Measurements from ENCODE around the gene PACSIN1. TPM values are rescaled to one million over a fixed set of nuclear protein-coding genes. Genes with fewer than 3 reads are reported as not detected.

The PACSIN1 gene
- total RNA-seq, 1 donor from 2014 or later: not detected

DNA sequence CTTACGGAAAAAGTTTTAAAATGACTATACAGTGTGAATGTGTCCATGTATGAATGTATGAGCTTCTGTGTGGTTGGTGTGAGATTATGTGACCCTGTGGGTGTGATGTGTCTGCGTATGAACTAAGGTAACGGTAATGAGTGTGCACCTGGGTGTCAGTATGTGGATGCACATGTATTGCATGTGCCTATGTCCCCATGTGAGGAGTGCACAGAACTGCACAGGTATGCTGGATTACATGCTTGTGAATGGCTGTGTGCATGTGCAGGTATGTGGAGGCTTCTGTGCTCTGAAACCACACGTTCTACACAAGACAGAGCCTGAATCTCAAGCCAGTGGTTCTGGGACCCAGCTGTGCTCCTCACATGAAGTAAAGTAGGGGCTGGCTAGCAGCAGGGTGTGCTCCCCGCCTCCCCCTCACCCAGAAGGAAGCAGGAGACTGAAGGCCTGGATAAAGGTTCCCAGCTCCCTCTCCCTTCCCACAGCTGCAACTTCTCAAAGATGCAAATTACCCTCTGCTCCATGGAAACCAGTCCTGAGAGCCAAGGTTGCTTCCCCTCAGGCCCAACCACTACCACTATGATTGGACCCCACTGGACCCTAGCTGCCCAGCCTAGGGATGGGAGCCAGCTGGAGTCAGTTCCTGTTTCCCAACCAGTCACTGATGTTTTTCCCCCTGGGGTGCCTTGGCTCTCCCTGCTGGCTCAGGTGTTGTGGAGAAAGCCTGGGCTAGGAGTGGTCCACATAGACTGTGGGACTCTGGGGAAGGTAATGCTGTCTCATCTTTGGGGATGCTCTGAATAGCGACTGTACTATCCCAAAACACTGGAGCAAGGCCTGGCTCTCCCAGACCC lies 115.1 kb downstream of the PACSIN1 start:
- no peak for DNase-seq (ENCODE audit: extremely low spot score, unreplicated experiment)
- Mint-ChIP-seq H3K4me3 (ENCODE audit: unreplicated experiment) (no peak overlapping the region), H3K4me1 (ENCODE audit: unreplicated experiment) (peaks cover 7% of the 10 kb centered on the region), H3K27me3 (ENCODE audit: unreplicated experiment) (no peaks in the 10 kb centered on the region), H3K27ac (ENCODE audit: unreplicated experiment) (no peak overlapping the region), H3K9me3 (ENCODE audit: unreplicated experiment) (no peaks in the 10 kb centered on the region), H3K36me3 (ENCODE audit: unreplicated experiment) (peaks cover 2% of the 10 kb centered on the region)
- TF ChIP-seq, protein P1, sequence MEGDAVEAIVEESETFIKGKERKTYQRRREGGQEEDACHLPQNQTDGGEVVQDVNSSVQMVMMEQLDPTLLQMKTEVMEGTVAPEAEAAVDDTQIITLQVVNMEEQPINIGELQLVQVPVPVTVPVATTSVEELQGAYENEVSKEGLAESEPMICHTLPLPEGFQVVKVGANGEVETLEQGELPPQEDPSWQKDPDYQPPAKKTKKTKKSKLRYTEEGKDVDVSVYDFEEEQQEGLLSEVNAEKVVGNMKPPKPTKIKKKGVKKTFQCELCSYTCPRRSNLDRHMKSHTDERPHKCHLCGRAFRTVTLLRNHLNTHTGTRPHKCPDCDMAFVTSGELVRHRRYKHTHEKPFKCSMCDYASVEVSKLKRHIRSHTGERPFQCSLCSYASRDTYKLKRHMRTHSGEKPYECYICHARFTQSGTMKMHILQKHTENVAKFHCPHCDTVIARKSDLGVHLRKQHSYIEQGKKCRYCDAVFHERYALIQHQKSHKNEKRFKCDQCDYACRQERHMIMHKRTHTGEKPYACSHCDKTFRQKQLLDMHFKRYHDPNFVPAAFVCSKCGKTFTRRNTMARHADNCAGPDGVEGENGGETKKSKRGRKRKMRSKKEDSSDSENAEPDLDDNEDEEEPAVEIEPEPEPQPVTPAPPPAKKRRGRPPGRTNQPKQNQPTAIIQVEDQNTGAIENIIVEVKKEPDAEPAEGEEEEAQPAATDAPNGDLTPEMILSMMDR (IDR thresholded peaks at IDR 0.05): no peak

- H3K4me3 Mint-ChIP-seq (ENCODE audit: unreplicated experiment): no peak overlapping the region
- no peaks in the 10 kb centered on the region for H3K27me3 Mint-ChIP-seq (ENCODE audit: unreplicated experiment)
- H3K4me1 Mint-ChIP-seq (ENCODE audit: unreplicated experiment): peaks cover 6% of the 10 kb centered on the region
- H3K36me3 Mint-ChIP-seq (ENCODE audit: unreplicated experiment): peaks cover 2% of the 10 kb centered on the region
- DNase-seq (ENCODE audit: extremely low spot score, unreplicated experiment): no peak
- TF ChIP-seq, protein P1 (IDR thresholded peaks at IDR 0.05): no peak
- no peaks in the 10 kb centered on the region for H3K9me3 Mint-ChIP-seq (ENCODE audit: unreplicated experiment)
- no peak overlapping the region for H3K27ac Mint-ChIP-seq (ENCODE audit: unreplicated experiment)
Observed at GRCh38 chr6:34581561-34581920, 115.7 kb downstream of the PACSIN1 start.

- DNase-seq (ENCODE audit: extremely low spot score, unreplicated experiment): no peak
- Mint-ChIP-seq H3K27me3 (ENCODE audit: unreplicated experiment) (no peaks in the 10 kb centered on the region), H3K9me3 (ENCODE audit: unreplicated experiment) (no peaks in the 10 kb centered on the region), H3K4me1 (ENCODE audit: unreplicated experiment) (peaks cover 5% of the 10 kb centered on the region), H3K27ac (ENCODE audit: unreplicated experiment) (no peak overlapping the region), H3K4me3 (ENCODE audit: unreplicated experiment) (no peak overlapping the region), H3K36me3 (ENCODE audit: unreplicated experiment) (peaks cover 2% of the 10 kb centered on the region)
- TF ChIP-seq, protein P1 (IDR thresholded peaks at IDR 0.05): no peak
Observed at GRCh38 chr6:34583461-34583860, 117.6 kb downstream of the PACSIN1 start.

DNA sequence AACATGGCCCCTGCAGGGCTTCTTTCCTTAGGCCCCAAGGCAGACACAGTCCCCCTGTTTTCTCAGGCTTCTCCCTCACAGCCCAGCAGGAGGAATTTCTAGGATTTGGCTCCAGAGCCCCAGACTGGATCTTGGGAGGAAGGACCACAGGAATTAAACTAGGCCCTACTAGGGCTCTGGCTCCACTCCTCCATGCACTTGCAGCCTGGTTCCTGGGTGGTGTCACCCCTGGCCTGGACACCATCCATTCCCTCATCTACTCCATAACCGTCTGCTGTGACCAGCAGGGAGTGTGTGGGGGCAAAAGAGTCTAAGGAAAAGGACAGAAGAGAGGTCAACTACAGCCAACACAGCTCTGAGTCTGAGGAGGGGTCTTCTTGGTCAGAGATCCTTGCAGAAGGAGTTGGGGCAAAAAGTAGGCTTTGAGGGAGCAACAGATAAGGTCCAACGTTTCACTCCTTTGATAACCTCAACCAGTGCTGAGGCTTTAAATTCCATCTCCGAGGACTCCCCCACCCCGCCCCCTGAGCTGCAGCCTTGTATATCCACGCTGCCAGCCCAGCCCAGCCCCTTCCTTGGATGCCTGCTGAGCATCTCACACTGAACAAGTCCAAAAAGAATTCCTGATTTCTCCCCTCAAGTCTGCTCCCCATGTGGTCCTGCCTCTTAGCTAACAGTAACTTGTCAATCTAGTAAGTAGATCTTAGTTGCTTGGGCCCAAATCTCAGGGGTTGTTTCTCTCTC lies 118.2 kb downstream of the PACSIN1 start:
- peaks cover 5% of the 10 kb centered on the region for H3K36me3 Mint-ChIP-seq (ENCODE audit: unreplicated experiment)
- no peak for DNase-seq (ENCODE audit: extremely low spot score, unreplicated experiment)
- H3K4me3 Mint-ChIP-seq (ENCODE audit: unreplicated experiment): no peak overlapping the region
- TF ChIP-seq, protein P1 (IDR thresholded peaks at IDR 0.05): no peak
- peaks cover 5% of the 10 kb centered on the region for H3K4me1 Mint-ChIP-seq (ENCODE audit: unreplicated experiment)
- no peaks in the 10 kb centered on the region for H3K9me3 Mint-ChIP-seq (ENCODE audit: unreplicated experiment)
- H3K27ac Mint-ChIP-seq (ENCODE audit: unreplicated experiment): no peak overlapping the region
- no peaks in the 10 kb centered on the region for H3K27me3 Mint-ChIP-seq (ENCODE audit: unreplicated experiment)

GRCh38 chr6:34584694-34585093 lies 118.8 kb downstream of the PACSIN1 start:
- H3K4me1 Mint-ChIP-seq (ENCODE audit: unreplicated experiment): peaks cover 5% of the 10 kb centered on the region
- peaks cover 10% of the 10 kb centered on the region for H3K36me3 Mint-ChIP-seq (ENCODE audit: unreplicated experiment)
- no peak for DNase-seq (ENCODE audit: extremely low spot score, unreplicated experiment)
- H3K9me3 Mint-ChIP-seq (ENCODE audit: unreplicated experiment): no peaks in the 10 kb centered on the region
- no peak overlapping the region for H3K27ac Mint-ChIP-seq (ENCODE audit: unreplicated experiment)
- no peak overlapping the region for H3K4me3 Mint-ChIP-seq (ENCODE audit: unreplicated experiment)
- H3K27me3 Mint-ChIP-seq (ENCODE audit: unreplicated experiment): no peaks in the 10 kb centered on the region
- TF ChIP-seq, protein P1 (IDR thresholded peaks at IDR 0.05): no peak
